A549 (cell line): ENCODE measurements around the gene C1orf105. TPM values are rescaled to one million over a fixed set of nuclear protein-coding genes. Genes with fewer than 3 reads are reported as not detected.

Experiments
- ATAC-seq, 2 experiments: fragments of 200-7000 bp in 1 of 2; fragments of >200 bp in 1 of 2; cut with Nextera tagmentation in 1 of 2; cut with Tn5 transposase in 1 of 2; 3 replicates each; pipeline versions ENCODE4 v1.8.0 to v1.9.1; 2018 to 2020; ENCODE audit warnings: mild to moderate bottlenecking in 1 of 2, moderate library complexity in 1 of 2
- CTCF ChIA-PET: fragments of 300-600 bp; sonication (Branson Sonifier 250); formaldehyde crosslinking; extraction: SDS; loops from one replicate; lab custom pipeline; 2021; ENCODE audit warnings: antibody characterized with exemption, inconsistent platforms; lab: Yijun Ruan, JAX
- POLR2A ChIA-PET: fragments of 350-600 bp; formaldehyde crosslinking; extraction: SDS; loops from one replicate; lab custom pipeline; 2021; ENCODE audit warnings: antibody characterized with exemption, inconsistent platforms; lab: Yijun Ruan, JAX
- DNase-seq, 2 experiments: peaks; one replicate each; pipeline versions ENCODE4 v3.0.0 to v3.0.0-alpha.2; 2011 to 2016; ENCODE audit warnings: low read depth in 1 of 2, low spot score in 1 of 2
- FAIRE-seq: peaks from 2 replicates; lab custom pipeline; 2011; peaks lifted over from hg19 to GRCh38; lab: Jason Lieb, UNC
- H3K27ac ChIP-seq, 2 experiments: fragments of >200 bp; sonication (Bioruptor Twin); formaldehyde crosslinking; 3 replicates each; pipeline ENCODE4 v1.5.1; 2016 to 2017
- H3K4me1 ChIP-seq: fragments of >200 bp; sonication (Bioruptor Twin); formaldehyde crosslinking; 3 replicates; pipeline ENCODE4 v1.6.1; 2016
- H3K4me2 ChIP-seq: fragments of >200 bp; sonication (Bioruptor Twin); formaldehyde crosslinking; 3 replicates; pipeline ENCODE4 v1.6.1; 2016
- H3K4me3 ChIP-seq: fragments of >200 bp; sonication (Bioruptor Twin); formaldehyde crosslinking; 3 replicates; pipeline ENCODE4 v1.5.1; 2016
- H3K9me3 ChIP-seq: fragments of >200 bp; sonication (Bioruptor Twin); formaldehyde crosslinking; 3 replicates; pipeline ENCODE4 v1.6.1; 2016
- ATOH8 ChIP-seq: fragments of 250-450 bp; sonication (Bioruptor Pico); IDR thresholded peaks from 2 replicates; pipeline ENCODE4 v1.5.0; 2020; ENCODE audit warnings: low read depth, mild to moderate bottlenecking, moderate library complexity
- BHLHE40 ChIP-seq: IDR thresholded peaks from 2 replicates; pipeline ENCODE4 v1.6.1; 2012; ENCODE audit warnings: low read depth, low read length, inconsistent platforms
- CHD2 ChIP-seq: fragments of 150-350 bp; IDR thresholded peaks from 2 replicates; pipeline ENCODE4 v1.6.1; 2014; ENCODE audit warnings: low read length; ENCODE audit not compliant: partially characterized antibody
- CTCF ChIP-seq: fragments of >200 bp; sonication (Bioruptor Twin); formaldehyde crosslinking; IDR thresholded peaks from 3 replicates; pipeline ENCODE4 v1.5.1; 2016
- E2F6 ChIP-seq: IDR thresholded peaks from 2 replicates; pipeline ENCODE4 v1.6.1; 2012; ENCODE audit warnings: low read depth, borderline replicate concordance
- ELK1 ChIP-seq: fragments of 150-350 bp; IDR thresholded peaks from 2 replicates; pipeline ENCODE4 v1.6.1; 2014; ENCODE audit warnings: low read depth, mild to moderate bottlenecking, low read length
- GATA3 ChIP-seq: IDR thresholded peaks from 2 replicates; pipeline ENCODE4 v1.6.1; 2012; ENCODE audit warnings: borderline replicate concordance
- HES2 ChIP-seq: fragments of >200 bp; sonication (Bioruptor Twin); formaldehyde crosslinking; IDR thresholded peaks from 2 replicates; pipeline ENCODE4 v1.6.1; 2016
- HEYL ChIP-seq: fragments of 250-450 bp; sonication (Bioruptor Pico); IDR thresholded peaks from 2 replicates; pipeline ENCODE4 v1.8.0; 2021; ENCODE audit warnings: mild to moderate bottlenecking, moderate library complexity
- HOXA7 ChIP-seq: fragments of 250-450 bp; sonication (Bioruptor Pico); IDR thresholded peaks from 2 replicates; pipeline ENCODE4 v1.5.0; 2020; ENCODE audit warnings: mild to moderate bottlenecking, moderate library complexity
- JUN ChIP-seq, 2 experiments: fragments of >200 bp; sonication (Bioruptor Twin); formaldehyde crosslinking; IDR thresholded peaks; 2 replicates in 1 of 2; 3 replicates in 1 of 2; pipeline ENCODE4 v1.6.1; 2016 to 2017
- JUNB ChIP-seq: fragments of >200 bp; sonication (Bioruptor Twin); formaldehyde crosslinking; IDR thresholded peaks from 2 replicates; pipeline ENCODE4 v1.6.1; 2016
- KDM5A ChIP-seq: fragments of 200-600 bp; sonication (generic); IDR thresholded peaks from 2 replicates; pipeline ENCODE4 v1.6.1; 2016; ENCODE audit warnings: antibody characterized with exemption, mild to moderate bottlenecking
- MAFK ChIP-seq: fragments of 450-650 bp; IDR thresholded peaks from 2 replicates; pipeline ENCODE4 v1.6.1; 2014; ENCODE audit not compliant: partially characterized antibody
- MAX ChIP-seq: IDR thresholded peaks from 2 replicates; pipeline ENCODE4 v1.6.1; 2012
- NFE2L2 ChIP-seq: fragments of 150-350 bp; conservative IDR thresholded peaks from 2 replicates; pipeline ENCODE4 v1.6.1; 2014; ENCODE audit warnings: low read length
- NPAS2 ChIP-seq: fragments of 250-450 bp; sonication (Bioruptor Pico); IDR thresholded peaks from 2 replicates; pipeline ENCODE4 v1.8.0; 2022; ENCODE audit warnings: mild to moderate bottlenecking, moderate library complexity, borderline replicate concordance
- NR3C1 ChIP-seq: fragments of >200 bp; sonication (Bioruptor Twin); formaldehyde crosslinking; IDR thresholded peaks from 3 replicates; pipeline ENCODE4 v1.6.1; 2017
- PHF8 ChIP-seq: fragments of 200-600 bp; sonication (generic); IDR thresholded peaks from 2 replicates; pipeline ENCODE4 v1.6.1; 2016; ENCODE audit warnings: low read depth, mild to moderate bottlenecking, antibody characterized with exemption, moderate library complexity, borderline replicate concordance
- RAD21 ChIP-seq, 2 experiments: fragments of >200 bp in 1 of 2; sonication (Bioruptor Twin) in 1 of 2; formaldehyde crosslinking in 1 of 2; IDR thresholded peaks in 1 of 2; conservative IDR thresholded peaks in 1 of 2; 2 replicates in 1 of 2; 3 replicates in 1 of 2; pipeline ENCODE4 v1.6.1; 2012 to 2018; ENCODE audit warnings: inconsistent platforms in 1 of 2
- RARB ChIP-seq: fragments of 250-450 bp; sonication (Bioruptor Pico); IDR thresholded peaks from 2 replicates; pipeline ENCODE4 v1.8.0; 2021; ENCODE audit warnings: mild to moderate bottlenecking, moderate library complexity
- SREBF2 ChIP-seq: fragments of 450-650 bp; IDR thresholded peaks from 2 replicates; pipeline ENCODE4 v1.6.1; 2014; ENCODE audit warnings: mild to moderate bottlenecking, moderate library complexity
- TP53 ChIP-seq: fragments of 250-450 bp; sonication (Bioruptor Pico); IDR thresholded peaks from 2 replicates; pipeline ENCODE4 v1.5.0; 2021; ENCODE audit warnings: mild to moderate bottlenecking, moderate library complexity
- ZC3H11A ChIP-seq: fragments of 450-650 bp; IDR thresholded peaks from 2 replicates; pipeline ENCODE4 v1.6.1; 2014; ENCODE audit warnings: antibody characterized with exemption, mild to moderate bottlenecking
- ZFP36 ChIP-seq: fragments of 450-650 bp; IDR thresholded peaks from 2 replicates; pipeline ENCODE4 v1.6.1; 2014; ENCODE audit warnings: borderline replicate concordance; ENCODE audit not compliant: partially characterized antibody
- ZNF302 ChIP-seq: fragments of 250-450 bp; sonication (Bioruptor Pico); IDR thresholded peaks from 2 replicates; pipeline ENCODE4 v1.9.0; 2021; ENCODE audit warnings: inconsistent platforms, mild to moderate bottlenecking, moderate library complexity
- WGBS: methylation state at CpG from one replicate; pipeline ENCODE4 v1.1.6; 2017; ENCODE audit errors: missing lambda C conversion rate; 5-methylcytosine and 5-hydroxymethylcytosine counted together
- polyA plus RNA-seq, 4 experiments: library from polyadenylated mRNA; depleted of rRNA in 3 of 4; stranded (reverse); fragments of >200 nt; fragmentation: RNase III in 1 of 4; extraction: RNeasy Plus Mini Kit Qiagen cat#74134 plus additional on column Dnase treatment in 1 of 4; gene quantifications; 2 replicates in 3 of 4; 3 replicates in 1 of 4; pipeline ENCODE4 v1.2.3, GENCODE V29; 2011 to 2017
- TF ChIP-seq, protein P1 (sequence below): fragments of 250-450 bp; sonication (Bioruptor Pico); IDR thresholded peaks from 2 replicates; pipeline ENCODE4 v1.5.0; 2021; ENCODE audit warnings: mild to moderate bottlenecking, moderate library complexity, borderline replicate concordance
- TF ChIP-seq, protein P2 (sequence below): fragments of >200 bp; sonication (Bioruptor Twin); formaldehyde crosslinking; IDR thresholded peaks from 3 replicates; pipeline ENCODE4 v1.6.1; 2016

Gene C1orf105
- polyA plus RNA-seq, 2 of the 4 experiments (the other 2 are of a cell fraction) = 0.40 TPM; not detected in 1

- no peak overlapping the region for H3K4me3 ChIP-seq
- no peak overlapping the region for H3K4me2 ChIP-seq
- 95% methylated on average over 1 of the region's 1 CpG for WGBS
- no peak for DNase-seq
- CTCF ChIA-PET = interaction anchor here (1.2 kb wide), 3 partner anchors 15 to 21 kb away, joined by 3 to 5 read pairs (median 3); no protein-coding TSS in a partner anchor
- no peak for FAIRE-seq
- no peak for ATAC-seq
- H3K4me1 ChIP-seq = 0 out of 3 replicates have a peak, but pooled peaks cover 3% of the 10 kb centered on the region
- POLR2A ChIA-PET = interaction anchor here (1.4 kb wide), 1 partner anchor 26 kb away, joined by 3 read pairs; no protein-coding TSS in a partner anchor
- TF ChIP-seq ZC3H11A (no peak), ZNF302 (CRISPR knock-in tag) (no peak), TP53 (CRISPR knock-in tag) (no peak), PHF8 (no peak), MAFK (no peak), HES2 (no peak), JUN (IDR thresholded peaks at IDR 0.05) (no peak), NR3C1 (no peak), ELK1 (no peak), MAX (no peak), KDM5A (no peak), RARB (CRISPR knock-in tag) (no peak), ATOH8 (no peak), ZFP36 (no peak), E2F6 (no peak), HOXA7 (CRISPR knock-in tag) (no peak), GATA3 (no peak)
- TF ChIP-seq, protein P1, sequence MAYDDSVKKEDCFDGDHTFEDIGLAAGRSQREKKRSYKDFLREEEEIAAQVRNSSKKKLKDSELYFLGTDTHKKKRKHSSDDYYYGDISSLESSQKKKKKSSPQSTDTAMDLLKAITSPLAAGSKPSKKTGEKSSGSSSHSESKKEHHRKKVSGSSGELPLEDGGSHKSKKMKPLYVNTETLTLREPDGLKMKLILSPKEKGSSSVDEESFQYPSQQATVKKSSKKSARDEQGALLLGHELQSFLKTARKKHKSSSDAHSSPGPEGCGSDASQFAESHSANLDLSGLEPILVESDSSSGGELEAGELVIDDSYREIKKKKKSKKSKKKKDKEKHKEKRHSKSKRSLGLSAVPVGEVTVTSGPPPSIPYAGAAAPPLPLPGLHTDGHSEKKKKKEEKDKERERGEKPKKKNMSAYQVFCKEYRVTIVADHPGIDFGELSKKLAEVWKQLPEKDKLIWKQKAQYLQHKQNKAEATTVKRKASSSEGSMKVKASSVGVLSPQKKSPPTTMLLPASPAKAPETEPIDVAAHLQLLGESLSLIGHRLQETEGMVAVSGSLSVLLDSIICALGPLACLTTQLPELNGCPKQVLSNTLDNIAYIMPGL (CRISPR knock-in tag) = no peak
- no peak overlapping the region for H3K27ac ChIP-seq
- no peaks in the 10 kb centered on the region for H3K9me3 ChIP-seq
Measured at GRCh38 chr1:172384656-172385055, 35.8 kb upstream of the C1orf105 start.

DNA sequence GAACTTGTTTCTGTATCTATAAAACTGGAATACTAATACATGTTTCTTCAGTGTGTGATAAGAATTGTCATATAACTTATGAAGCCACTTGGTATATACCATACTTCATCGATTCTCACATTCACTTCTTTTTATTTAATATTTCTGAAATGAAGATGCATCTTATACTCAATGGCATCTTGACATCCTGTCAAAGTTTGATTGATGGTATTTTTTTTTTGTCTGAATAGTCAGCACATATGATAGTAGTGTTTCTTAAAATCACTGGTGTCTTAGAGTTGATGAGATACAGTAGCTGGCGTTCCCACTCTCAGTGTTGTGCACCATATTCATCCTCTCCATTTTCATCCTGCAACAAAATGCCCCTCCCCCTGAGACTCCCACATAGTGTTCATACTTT is 34.4 kb upstream of the C1orf105 start:
- no peak for FAIRE-seq
- TF ChIP-seq ZNF302 (CRISPR knock-in tag) (no peak), JUNB (no peak), CHD2 (no peak), RAD21 (conservative IDR thresholded peaks at IDR 0.05 in 1 of 2, IDR thresholded peaks at IDR 0.05 in 1 of 2) (no peak), CTCF (no peak), HES2 (no peak), BHLHE40 (no peak), TP53 (CRISPR knock-in tag) (no peak), PHF8 (no peak), SREBF2 (no peak), NFE2L2 (no peak), HEYL (CRISPR knock-in tag) (no peak), NPAS2 (CRISPR knock-in tag) (no peak)
- TF ChIP-seq, protein P2, sequence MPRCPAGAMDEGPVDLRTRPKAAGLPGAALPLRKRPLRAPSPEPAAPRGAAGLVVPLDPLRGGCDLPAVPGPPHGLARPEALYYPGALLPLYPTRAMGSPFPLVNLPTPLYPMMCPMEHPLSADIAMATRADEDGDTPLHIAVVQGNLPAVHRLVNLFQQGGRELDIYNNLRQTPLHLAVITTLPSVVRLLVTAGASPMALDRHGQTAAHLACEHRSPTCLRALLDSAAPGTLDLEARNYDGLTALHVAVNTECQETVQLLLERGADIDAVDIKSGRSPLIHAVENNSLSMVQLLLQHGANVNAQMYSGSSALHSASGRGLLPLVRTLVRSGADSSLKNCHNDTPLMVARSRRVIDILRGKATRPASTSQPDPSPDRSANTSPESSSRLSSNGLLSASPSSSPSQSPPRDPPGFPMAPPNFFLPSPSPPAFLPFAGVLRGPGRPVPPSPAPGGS = no peak

More for the DNA sequence above, 34.4 kb upstream of the C1orf105 start:
- Histone ChIP-seq H3K4me1 (0 out of 3 replicates have a peak, but pooled peaks cover 3% of the 10 kb centered on the region), H3K4me2 (no peak overlapping the region), H3K9me3 (no peaks in the 10 kb centered on the region), H3K27ac (no peak overlapping the region), H3K4me3 (no peak overlapping the region)
- ChIA-PET CTCF (interaction anchor here (1.1 kb wide), 1 partner anchor 10 kb away, joined by 3 read pairs; no protein-coding TSS in a partner anchor), POLR2A (no interaction called here)
- ATAC-seq (no peak), DNase-seq (no peak)
- 94% methylated on average over 2 of the region's 2 CpGs for WGBS
